A549 (cell line): ENCODE measurements around the gene FAT1. TPM values are rescaled to one million over a fixed set of nuclear protein-coding genes. Genes with fewer than 3 reads are reported as not detected.

Experiments used
- ATAC-seq, 2 experiments: fragments of 200-7000 bp in 1 of 2; fragments of >200 bp in 1 of 2; cut with Nextera tagmentation in 1 of 2; cut with Tn5 transposase in 1 of 2; 3 replicates each; pipeline versions ENCODE4 v1.8.0 to v1.9.1; 2018 to 2020; ENCODE audit warnings: mild to moderate bottlenecking in 1 of 2, moderate library complexity in 1 of 2
- CTCF ChIA-PET: fragments of 300-600 bp; sonication (Branson Sonifier 250); formaldehyde crosslinking; extraction: SDS; loops from one replicate; lab custom pipeline; 2021; ENCODE audit warnings: antibody characterized with exemption, inconsistent platforms; lab: Yijun Ruan, JAX
- POLR2A ChIA-PET: fragments of 350-600 bp; formaldehyde crosslinking; extraction: SDS; loops from one replicate; lab custom pipeline; 2021; ENCODE audit warnings: antibody characterized with exemption, inconsistent platforms; lab: Yijun Ruan, JAX
- DNase-seq, 2 experiments: peaks; one replicate each; pipeline versions ENCODE4 v3.0.0 to v3.0.0-alpha.2; 2011 to 2016; ENCODE audit warnings: low read depth in 1 of 2, low spot score in 1 of 2
- FAIRE-seq: peaks from 2 replicates; lab custom pipeline; 2011; peaks lifted over from hg19 to GRCh38; lab: Jason Lieb, UNC
- H3K27ac ChIP-seq, 2 experiments: fragments of >200 bp; sonication (Bioruptor Twin); formaldehyde crosslinking; 3 replicates each; pipeline ENCODE4 v1.5.1; 2016 to 2017
- H3K4me1 ChIP-seq: fragments of >200 bp; sonication (Bioruptor Twin); formaldehyde crosslinking; 3 replicates; pipeline ENCODE4 v1.6.1; 2016
- H3K4me2 ChIP-seq: fragments of >200 bp; sonication (Bioruptor Twin); formaldehyde crosslinking; 3 replicates; pipeline ENCODE4 v1.6.1; 2016
- H3K4me3 ChIP-seq: fragments of >200 bp; sonication (Bioruptor Twin); formaldehyde crosslinking; 3 replicates; pipeline ENCODE4 v1.5.1; 2016
- H3K9me3 ChIP-seq: fragments of >200 bp; sonication (Bioruptor Twin); formaldehyde crosslinking; 3 replicates; pipeline ENCODE4 v1.6.1; 2016
- BCL3 ChIP-seq: fragments of >200 bp; sonication (Bioruptor Twin); formaldehyde crosslinking; IDR thresholded peaks from 3 replicates; pipeline ENCODE4 v1.6.1; 2016
- BHLHE40 ChIP-seq: IDR thresholded peaks from 2 replicates; pipeline ENCODE4 v1.6.1; 2012; ENCODE audit warnings: low read depth, low read length, inconsistent platforms
- CBX8 ChIP-seq: fragments of 200-600 bp; sonication (generic); IDR thresholded peaks from 2 replicates; pipeline ENCODE4 v1.6.1; 2016
- CEBPB ChIP-seq, 2 experiments: fragments of >200 bp in 1 of 2; sonication (Bioruptor Twin) in 1 of 2; formaldehyde crosslinking in 1 of 2; IDR thresholded peaks; 2 replicates each; pipeline ENCODE4 v1.6.1; 2012 to 2016
- CHD4 ChIP-seq: fragments of 200-600 bp; sonication (generic); IDR thresholded peaks from 2 replicates; pipeline ENCODE4 v1.6.1; 2016; ENCODE audit warnings: antibody characterized with exemption, mild to moderate bottlenecking, borderline replicate concordance
- ELK1 ChIP-seq: fragments of 150-350 bp; IDR thresholded peaks from 2 replicates; pipeline ENCODE4 v1.6.1; 2014; ENCODE audit warnings: low read depth, mild to moderate bottlenecking, low read length
- FOSL2 ChIP-seq, 2 experiments: fragments of 450-650 bp in 1 of 2; fragments of >200 bp in 1 of 2; sonication (Bioruptor Twin) in 1 of 2; formaldehyde crosslinking; IDR thresholded peaks; 2 replicates each; pipeline versions ENCODE4 v1.5.0 to v1.6.1; 2016 to 2020; ENCODE audit warnings: mild to moderate bottlenecking in 1 of 2, moderate library complexity in 1 of 2
- FOXS1 ChIP-seq: fragments of 250-450 bp; sonication (Bioruptor Pico); IDR thresholded peaks from 2 replicates; pipeline ENCODE4 v1.5.0; 2020; ENCODE audit warnings: mild to moderate bottlenecking, moderate library complexity
- HDAC2 ChIP-seq: fragments of 200-600 bp; sonication (generic); IDR thresholded peaks from 2 replicates; pipeline ENCODE4 v1.6.1; 2016
- HES2 ChIP-seq: fragments of >200 bp; sonication (Bioruptor Twin); formaldehyde crosslinking; IDR thresholded peaks from 2 replicates; pipeline ENCODE4 v1.6.1; 2016
- HEYL ChIP-seq: fragments of 250-450 bp; sonication (Bioruptor Pico); IDR thresholded peaks from 2 replicates; pipeline ENCODE4 v1.8.0; 2021; ENCODE audit warnings: mild to moderate bottlenecking, moderate library complexity
- HOXB5 ChIP-seq: fragments of 250-450 bp; sonication (Bioruptor Pico); IDR thresholded peaks from 2 replicates; pipeline ENCODE4 v1.5.0; 2020; ENCODE audit warnings: mild to moderate bottlenecking, moderate library complexity
- JUN ChIP-seq, 2 experiments: fragments of >200 bp; sonication (Bioruptor Twin); formaldehyde crosslinking; IDR thresholded peaks; 2 replicates in 1 of 2; 3 replicates in 1 of 2; pipeline ENCODE4 v1.6.1; 2016 to 2017
- MAFK ChIP-seq: fragments of 450-650 bp; IDR thresholded peaks from 2 replicates; pipeline ENCODE4 v1.6.1; 2014; ENCODE audit not compliant: partially characterized antibody
- NPAS2 ChIP-seq: fragments of 250-450 bp; sonication (Bioruptor Pico); IDR thresholded peaks from 2 replicates; pipeline ENCODE4 v1.8.0; 2022; ENCODE audit warnings: mild to moderate bottlenecking, moderate library complexity, borderline replicate concordance
- POLR2AphosphoS2 ChIP-seq: conservative IDR thresholded peaks from 2 replicates; pipeline ENCODE4 v1.6.1; 2012; ENCODE audit warnings: low read length, improper control_type of control experiment, inconsistent platforms
- RARB ChIP-seq: fragments of 250-450 bp; sonication (Bioruptor Pico); IDR thresholded peaks from 2 replicates; pipeline ENCODE4 v1.8.0; 2021; ENCODE audit warnings: mild to moderate bottlenecking, moderate library complexity
- RNF2 ChIP-seq: fragments of 200-600 bp; sonication (generic); IDR thresholded peaks from 2 replicates; pipeline ENCODE4 v1.6.1; 2016; ENCODE audit warnings: low read depth, mild to moderate bottlenecking, antibody characterized with exemption, moderate library complexity, borderline replicate concordance
- ZFP36 ChIP-seq: fragments of 450-650 bp; IDR thresholded peaks from 2 replicates; pipeline ENCODE4 v1.6.1; 2014; ENCODE audit warnings: borderline replicate concordance; ENCODE audit not compliant: partially characterized antibody
- ZNF302 ChIP-seq: fragments of 250-450 bp; sonication (Bioruptor Pico); IDR thresholded peaks from 2 replicates; pipeline ENCODE4 v1.9.0; 2021; ENCODE audit warnings: inconsistent platforms, mild to moderate bottlenecking, moderate library complexity
- WGBS: methylation state at CpG from one replicate; pipeline ENCODE4 v1.1.6; 2017; ENCODE audit errors: missing lambda C conversion rate; 5-methylcytosine and 5-hydroxymethylcytosine counted together
- polyA plus RNA-seq, 4 experiments: library from polyadenylated mRNA; depleted of rRNA in 3 of 4; stranded (reverse); fragments of >200 nt; fragmentation: RNase III in 1 of 4; extraction: RNeasy Plus Mini Kit Qiagen cat#74134 plus additional on column Dnase treatment in 1 of 4; gene quantifications; 2 replicates in 3 of 4; 3 replicates in 1 of 4; pipeline ENCODE4 v1.2.3, GENCODE V29; 2011 to 2017
- TF ChIP-seq, protein P1 (sequence below): IDR thresholded peaks from 2 replicates; pipeline ENCODE4 v1.6.1; 2012; ENCODE audit warnings: low read depth, borderline replicate concordance
- TF ChIP-seq, protein P2 (sequence below): fragments of 450-650 bp; IDR thresholded peaks from 2 replicates; pipeline ENCODE4 v1.6.1; 2014; ENCODE audit warnings: antibody characterized with exemption
- TF ChIP-seq, protein P3 (sequence below): fragments of 250-450 bp; sonication (Bioruptor Pico); IDR thresholded peaks from 2 replicates; pipeline ENCODE4 v1.5.0; 2021; ENCODE audit warnings: mild to moderate bottlenecking, moderate library complexity, borderline replicate concordance

The FAT1 gene
- polyA plus RNA-seq, 2 of the 4 experiments (the other 2 are of a cell fraction), result 62.2 to 177 TPM

- H3K4me2 ChIP-seq, result peak overlapping the region; percentile 87
- no peak for TF ChIP-seq CBX8
- no peak for TF ChIP-seq MAFK
- TF ChIP-seq FOSL2 (IDR thresholded peaks at IDR 0.05), result no peak
- no peak for TF ChIP-seq FOSL2 (CRISPR knock-in tag; IDR thresholded peaks at IDR 0.05)
- no peak for TF ChIP-seq POLR2AphosphoS2
- TF ChIP-seq CEBPB (IDR thresholded peaks at IDR 0.05), result no peak
- no peak for TF ChIP-seq CHD4
- TF ChIP-seq HEYL (CRISPR knock-in tag), result no peak
- no peak for TF ChIP-seq HES2
- no peak for TF ChIP-seq ZFP36
- no peak for TF ChIP-seq HDAC2
- TF ChIP-seq BHLHE40, result no peak
- no peak for TF ChIP-seq BCL3
- TF ChIP-seq HOXB5 (CRISPR knock-in tag), result no peak
- POLR2A ChIA-PET, result no interaction called here
- no peaks in the 10 kb centered on the region for H3K9me3 ChIP-seq
- FAIRE-seq, result no peak
- CTCF ChIA-PET, result no interaction called here
- 94% methylated on average over 11 of the region's 11 CpGs for WGBS
- no peak overlapping the region for H3K4me3 ChIP-seq
- no peak for ATAC-seq
- peaks cover 51% of the 10 kb centered on the region for H3K4me1 ChIP-seq
- DNase-seq, result no peak
- H3K27ac ChIP-seq, result peak overlapping the region; percentile 77 to 92
Observed at GRCh38 chr4:186642998-186643397, 80.7 kb downstream of the FAT1 start.

DNA sequence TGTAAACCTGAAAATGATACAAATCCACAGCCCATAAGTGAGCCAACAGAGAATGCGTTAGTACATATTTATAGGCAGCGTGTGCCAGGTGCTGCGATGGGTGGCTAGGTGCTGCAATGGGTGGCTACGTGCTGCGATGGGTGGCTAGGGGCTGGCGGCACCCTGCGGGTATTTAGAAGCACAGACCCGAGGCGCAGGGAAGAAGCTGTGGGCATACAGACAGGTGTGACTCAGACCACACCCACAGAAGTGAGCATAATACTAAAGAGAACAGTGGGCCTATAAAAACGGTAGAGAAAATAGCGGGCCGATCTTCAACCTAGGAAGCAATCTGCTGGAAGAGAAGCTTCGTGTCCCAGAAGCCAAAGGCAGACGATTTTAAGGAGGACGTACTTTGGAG is 81.1 kb downstream of the FAT1 start:
- CTCF ChIA-PET, result no interaction called here

More for the DNA sequence above, 81.1 kb downstream of the FAT1 start:
- peak overlapping the region; percentile 22 to 92; a peak in 5 of 6 replicates for H3K27ac ChIP-seq
- POLR2A ChIA-PET, result no interaction called here
- 87% methylated on average over 15 of the region's 15 CpGs for WGBS
- DNase-seq (no peak), ATAC-seq (no peak)
- no peak overlapping the region for H3K4me3 ChIP-seq
- peaks cover 51% of the 10 kb centered on the region for H3K4me1 ChIP-seq
- no peak overlapping the region; the same call in 2 of the 3 replicates for H3K4me2 ChIP-seq
- TF ChIP-seq RARB (no peak), NPAS2 (no peak), ZNF302 (CRISPR knock-in tag) (no peak), FOXS1 (CRISPR knock-in tag) (no peak), JUN (IDR thresholded peaks at IDR 0.05) (no peak), ELK1 (no peak), RNF2 (no peak), HEYL (CRISPR knock-in tag) (no peak), ZFP36 (no peak)
- TF ChIP-seq, protein P1, sequence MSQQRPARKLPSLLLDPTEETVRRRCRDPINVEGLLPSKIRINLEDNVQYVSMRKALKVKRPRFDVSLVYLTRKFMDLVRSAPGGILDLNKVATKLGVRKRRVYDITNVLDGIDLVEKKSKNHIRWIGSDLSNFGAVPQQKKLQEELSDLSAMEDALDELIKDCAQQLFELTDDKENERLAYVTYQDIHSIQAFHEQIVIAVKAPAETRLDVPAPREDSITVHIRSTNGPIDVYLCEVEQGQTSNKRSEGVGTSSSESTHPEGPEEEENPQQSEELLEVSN, result no peak
- TF ChIP-seq, protein P2, sequence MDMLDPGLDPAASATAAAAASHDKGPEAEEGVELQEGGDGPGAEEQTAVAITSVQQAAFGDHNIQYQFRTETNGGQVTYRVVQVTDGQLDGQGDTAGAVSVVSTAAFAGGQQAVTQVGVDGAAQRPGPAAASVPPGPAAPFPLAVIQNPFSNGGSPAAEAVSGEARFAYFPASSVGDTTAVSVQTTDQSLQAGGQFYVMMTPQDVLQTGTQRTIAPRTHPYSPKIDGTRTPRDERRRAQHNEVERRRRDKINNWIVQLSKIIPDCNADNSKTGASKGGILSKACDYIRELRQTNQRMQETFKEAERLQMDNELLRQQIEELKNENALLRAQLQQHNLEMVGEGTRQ, result no peak
- TF ChIP-seq, protein P3, sequence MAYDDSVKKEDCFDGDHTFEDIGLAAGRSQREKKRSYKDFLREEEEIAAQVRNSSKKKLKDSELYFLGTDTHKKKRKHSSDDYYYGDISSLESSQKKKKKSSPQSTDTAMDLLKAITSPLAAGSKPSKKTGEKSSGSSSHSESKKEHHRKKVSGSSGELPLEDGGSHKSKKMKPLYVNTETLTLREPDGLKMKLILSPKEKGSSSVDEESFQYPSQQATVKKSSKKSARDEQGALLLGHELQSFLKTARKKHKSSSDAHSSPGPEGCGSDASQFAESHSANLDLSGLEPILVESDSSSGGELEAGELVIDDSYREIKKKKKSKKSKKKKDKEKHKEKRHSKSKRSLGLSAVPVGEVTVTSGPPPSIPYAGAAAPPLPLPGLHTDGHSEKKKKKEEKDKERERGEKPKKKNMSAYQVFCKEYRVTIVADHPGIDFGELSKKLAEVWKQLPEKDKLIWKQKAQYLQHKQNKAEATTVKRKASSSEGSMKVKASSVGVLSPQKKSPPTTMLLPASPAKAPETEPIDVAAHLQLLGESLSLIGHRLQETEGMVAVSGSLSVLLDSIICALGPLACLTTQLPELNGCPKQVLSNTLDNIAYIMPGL (CRISPR knock-in tag), result no peak
- TF ChIP-seq, all 56 proteins: peak for 0
- H3K9me3 ChIP-seq, result no peaks in the 10 kb centered on the region
- FAIRE-seq, result no peak
